NCI-H82 (cell line): ENCODE measurements around the gene ALDOC.
"Not testable (repeated sequence)": the region's sequence is repeated elsewhere in the genome, so short reads cannot be mapped to it uniquely, and the experiment has no call there.

Source experiments
- DNase-seq: peaks from one replicate; lab custom pipeline; 2025; lab: John Stamatoyannopoulos, UW

Gene ALDOC

DNA sequence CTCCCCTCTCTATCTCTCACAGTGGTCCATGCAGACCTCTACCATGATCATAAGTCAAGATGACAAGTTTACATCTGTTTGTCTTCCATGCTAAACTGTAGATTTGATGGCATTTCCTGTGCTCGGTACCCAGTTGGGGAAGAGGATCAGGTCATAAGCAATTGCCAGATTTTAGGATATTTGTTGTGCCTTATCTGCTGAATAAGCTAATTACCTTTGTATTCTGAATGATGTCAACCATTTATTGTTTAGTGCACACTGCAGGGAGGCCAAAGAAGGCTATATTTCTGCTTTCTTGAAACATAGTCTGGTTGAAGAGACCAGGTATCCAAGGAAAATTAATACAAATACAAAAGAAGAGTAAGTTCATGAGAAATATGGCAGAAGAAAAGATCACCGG, 5.8 kb upstream of the ALDOC start:
- no peak for DNase-seq

DNA sequence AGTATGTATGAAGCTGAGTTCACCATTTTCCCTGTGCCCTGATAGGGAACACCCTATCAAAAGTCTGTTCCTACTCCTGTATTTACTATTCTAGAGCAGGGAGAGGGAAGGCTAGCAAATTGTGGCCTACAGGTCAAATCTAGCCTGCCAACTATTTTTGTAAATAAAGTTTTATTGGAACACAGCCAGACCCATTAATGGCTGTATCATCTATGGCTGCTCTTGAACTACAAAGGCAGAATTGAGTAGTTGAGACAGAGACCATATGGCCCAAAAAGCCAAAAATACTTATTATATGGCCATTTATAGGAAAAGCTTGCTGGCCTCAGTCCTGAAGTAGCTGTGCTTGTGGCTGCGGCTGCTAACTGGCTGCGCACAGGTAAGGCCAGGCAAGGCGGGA, 4.3 kb upstream of the ALDOC start:
- no peak for DNase-seq

- DNase-seq, result no peak
Observed at GRCh38 chr17:28579526-28579925, 2.8 kb upstream of the ALDOC start.

DNA sequence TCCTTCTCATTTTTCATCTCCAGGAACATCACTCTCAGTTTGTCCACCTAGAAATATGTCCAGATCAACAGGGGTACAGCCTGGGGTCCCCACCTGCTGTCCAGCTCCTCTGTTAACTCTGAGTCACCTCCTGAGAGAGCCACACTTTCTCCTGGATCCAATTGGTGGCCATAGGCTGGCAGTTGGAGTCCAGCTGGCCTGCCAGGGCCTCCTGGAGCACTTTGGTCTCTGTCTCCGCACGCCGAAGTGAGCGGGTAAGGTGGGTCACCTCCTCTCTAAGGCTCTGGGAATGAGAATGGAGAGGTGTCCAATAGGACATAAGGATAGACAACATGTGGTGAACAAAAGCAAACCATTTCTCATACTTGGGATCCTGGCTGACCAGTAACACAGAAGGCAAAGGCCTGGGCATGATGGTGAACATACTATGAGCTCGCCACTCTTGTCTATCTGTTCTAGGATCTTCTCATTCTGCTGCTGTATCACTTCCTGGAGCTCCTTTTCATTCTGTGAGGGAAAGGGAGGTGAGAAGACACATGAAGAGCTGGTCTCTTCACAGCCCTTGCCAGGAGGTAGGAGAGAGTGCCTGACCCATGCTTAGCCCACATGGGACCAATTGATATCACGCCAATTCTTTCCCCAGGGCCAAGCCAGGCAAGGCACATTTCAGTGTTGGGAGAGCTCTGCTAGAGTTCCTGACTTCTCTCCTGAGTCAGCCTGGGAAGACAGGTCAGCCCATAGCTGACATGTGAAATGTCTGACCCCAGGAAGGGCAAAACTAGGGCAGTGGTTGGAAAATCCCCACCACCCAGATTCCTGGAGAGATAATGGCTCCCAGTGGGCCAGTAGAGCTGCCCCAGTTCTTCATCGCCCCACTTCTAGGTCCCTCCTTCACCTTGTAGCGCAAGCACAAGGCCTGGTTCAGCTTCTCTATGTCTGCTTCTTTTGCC, 1.8 kb upstream of the ALDOC start:
- no peak for DNase-seq

GRCh38 chr17:28577466-28577824, 750 bp upstream of the ALDOC start:
- DNase-seq, result peak; percentile 38

GRCh38 chr17:28576016-28576415, 679 bp downstream of the ALDOC start:
- DNase-seq, result not testable (repeated sequence)

GRCh38 chr17:28575126-28575795, 1.4 kb downstream of the ALDOC start:
- peak; percentile 28 for DNase-seq

DNA sequence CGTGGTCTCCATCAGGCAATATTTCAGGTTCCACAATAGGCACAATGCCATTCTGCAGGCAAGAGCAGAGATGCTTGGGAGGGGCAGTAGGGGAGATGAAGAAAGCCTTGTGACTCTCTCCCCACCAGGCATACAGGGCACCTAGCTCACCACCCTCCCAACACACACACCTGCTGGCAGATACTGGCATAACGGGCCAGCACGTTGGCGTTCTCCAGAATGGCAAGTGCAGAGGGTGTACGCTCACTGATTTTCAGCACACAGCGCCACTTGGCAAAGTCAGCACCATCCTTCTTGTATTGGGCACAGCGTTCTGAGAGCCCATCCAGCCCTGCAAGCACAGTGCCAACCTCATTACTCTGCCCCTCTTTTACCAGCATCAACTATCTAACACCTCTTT, 2.2 kb downstream of the ALDOC start:
- no peak for DNase-seq

- no peak for DNase-seq
Observed at GRCh38 chr17:28573966-28574480, 2.7 kb downstream of the ALDOC start.

- no peak for DNase-seq
Observed at GRCh38 chr17:28573521-28573920, 3.2 kb downstream of the ALDOC start.

DNA sequence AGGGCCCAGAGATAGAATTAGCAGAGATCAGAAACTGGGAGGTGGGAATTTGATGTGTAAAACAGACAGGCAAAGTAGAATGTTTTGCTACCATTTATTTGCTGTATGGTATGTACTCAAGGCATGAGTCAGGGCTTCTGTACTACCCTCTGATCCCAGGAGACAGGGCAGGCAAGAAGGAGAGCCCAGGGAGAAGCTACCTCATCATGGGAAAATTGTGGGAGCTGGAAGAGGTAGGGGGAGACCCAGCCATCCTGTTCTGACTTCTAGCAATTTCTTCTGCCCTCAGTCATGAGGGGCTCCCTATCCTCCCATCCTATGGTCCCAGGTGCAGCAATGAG, 3.7 kb downstream of the ALDOC start:
- no peak for DNase-seq

GRCh38 chr17:28572259-28573039, 4.2 kb downstream of the ALDOC start:
- DNase-seq, result no peak

DNA sequence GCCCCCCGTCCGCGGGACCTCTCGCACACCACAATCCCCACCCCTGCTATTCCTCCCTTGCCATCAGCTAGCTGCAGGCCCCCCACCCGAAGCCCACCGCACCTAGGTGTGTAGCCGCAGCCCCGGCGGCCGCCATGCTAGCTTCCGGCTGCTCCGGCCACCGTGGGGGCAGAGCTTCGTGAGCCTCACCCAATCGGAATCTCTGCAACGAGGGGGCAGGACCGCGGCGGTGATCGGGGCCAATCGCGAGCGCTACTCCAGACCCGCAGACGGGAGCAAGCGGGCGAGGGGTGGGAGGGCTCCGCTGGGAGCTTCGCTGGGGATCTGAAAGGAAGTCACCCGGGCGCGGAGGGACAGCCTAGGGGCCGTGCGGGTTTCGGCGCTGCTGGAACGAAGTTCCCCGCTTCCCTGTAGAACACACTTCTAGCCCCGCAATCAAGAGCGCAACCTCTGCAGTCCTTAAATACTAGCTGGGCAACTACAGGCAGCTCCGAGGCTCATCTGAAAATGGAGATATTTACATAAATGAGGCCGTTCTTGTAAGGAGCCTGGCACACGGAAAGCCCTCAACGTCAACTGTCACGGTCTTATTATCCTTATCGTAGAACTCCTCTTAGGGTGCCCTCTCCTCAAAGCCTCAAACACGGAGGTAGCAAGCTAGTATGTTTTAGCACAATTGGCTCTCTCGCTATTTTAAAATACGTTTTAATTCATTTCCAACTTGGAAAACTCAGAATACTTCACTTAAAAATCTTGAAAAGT, 5.2 kb downstream of the ALDOC start, which contains the start of gene PIGS:
PIGS (minus strand) TSS at position 164 of the 762 bp plus-strand sequence; CDS start at position 136, 28 bp downstream.
- DNase-seq, result peak; percentile 99

- DNase-seq, result peak; percentile 80
Observed at GRCh38 chr17:28570716-28571360, 5.9 kb downstream of the ALDOC start.

- no peak for DNase-seq
Observed at GRCh38 chr17:28569446-28569845, 7.2 kb downstream of the ALDOC start.

GRCh38 chr17:28567604-28568003, 9.1 kb downstream of the ALDOC start:
- no peak for DNase-seq

- DNase-seq, result no peak
Observed at GRCh38 chr17:28563475-28563874, 13.2 kb downstream of the ALDOC start.

DNA sequence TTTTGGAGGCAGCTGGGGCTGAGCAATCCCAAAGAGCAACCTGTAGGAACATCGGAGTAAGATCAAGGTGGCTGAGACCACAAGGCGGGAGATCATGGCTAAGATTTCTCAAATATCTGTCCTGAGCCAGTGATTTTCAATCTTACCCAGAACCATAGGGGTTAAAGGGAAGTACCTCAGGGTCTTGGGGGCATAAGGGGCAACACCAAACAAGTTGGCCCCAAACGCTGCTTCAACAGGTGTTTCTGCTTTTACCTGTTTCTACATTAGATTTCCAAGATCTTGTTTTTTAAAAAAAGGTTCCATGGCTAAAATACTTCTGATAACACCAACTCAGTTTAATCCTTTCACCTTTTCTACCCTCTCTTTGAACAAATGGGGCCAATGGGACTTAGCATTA, 21.7 kb downstream of the ALDOC start:
- no peak for DNase-seq

DNA sequence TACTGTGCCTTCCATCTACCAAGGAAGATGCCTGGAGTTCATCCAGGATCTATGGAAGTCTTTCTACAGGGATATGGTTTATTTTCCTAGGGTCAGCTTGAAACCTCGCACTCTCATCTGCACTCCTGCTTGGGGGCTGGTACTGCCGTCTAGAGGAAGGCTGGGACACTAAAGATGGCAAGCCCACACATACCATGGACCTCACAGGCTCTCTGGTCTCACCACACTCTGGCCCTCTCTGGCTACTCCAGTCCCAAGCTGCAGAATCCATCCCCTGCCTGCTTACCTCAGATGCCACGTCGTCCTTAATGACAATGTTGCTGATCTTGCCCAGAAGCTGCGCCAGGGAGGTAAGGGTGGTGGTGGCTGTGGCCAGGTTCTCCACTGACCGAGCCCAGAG, 22.1 kb downstream of the ALDOC start:
- DNase-seq, result no peak

DNA sequence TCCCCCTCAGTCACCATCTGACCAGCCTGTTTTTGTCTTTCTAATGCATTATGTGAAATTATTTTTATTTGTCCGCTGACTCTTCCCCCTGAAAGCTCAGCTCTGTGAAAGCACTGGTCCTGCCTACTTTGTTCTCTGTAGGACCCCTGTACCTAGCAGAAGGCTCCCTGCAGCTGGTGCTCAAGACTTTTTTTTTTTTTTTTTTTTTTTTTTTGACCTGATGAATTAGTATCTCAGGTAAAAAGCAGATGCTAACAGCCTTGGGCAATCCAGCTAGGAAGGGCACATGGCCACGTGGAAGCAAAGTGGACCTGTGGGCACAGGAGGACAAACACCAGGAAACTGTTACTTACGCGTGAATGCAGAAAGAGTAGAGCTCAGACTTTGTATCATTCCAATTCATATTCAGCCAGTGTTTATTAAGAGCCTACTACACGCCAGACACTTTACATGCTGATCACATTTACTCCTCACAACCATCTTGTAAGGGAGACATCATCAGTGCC, 23.6 kb downstream of the ALDOC start:
- no peak for DNase-seq
